ENCODE data around the gene THBS4.

DNA sequence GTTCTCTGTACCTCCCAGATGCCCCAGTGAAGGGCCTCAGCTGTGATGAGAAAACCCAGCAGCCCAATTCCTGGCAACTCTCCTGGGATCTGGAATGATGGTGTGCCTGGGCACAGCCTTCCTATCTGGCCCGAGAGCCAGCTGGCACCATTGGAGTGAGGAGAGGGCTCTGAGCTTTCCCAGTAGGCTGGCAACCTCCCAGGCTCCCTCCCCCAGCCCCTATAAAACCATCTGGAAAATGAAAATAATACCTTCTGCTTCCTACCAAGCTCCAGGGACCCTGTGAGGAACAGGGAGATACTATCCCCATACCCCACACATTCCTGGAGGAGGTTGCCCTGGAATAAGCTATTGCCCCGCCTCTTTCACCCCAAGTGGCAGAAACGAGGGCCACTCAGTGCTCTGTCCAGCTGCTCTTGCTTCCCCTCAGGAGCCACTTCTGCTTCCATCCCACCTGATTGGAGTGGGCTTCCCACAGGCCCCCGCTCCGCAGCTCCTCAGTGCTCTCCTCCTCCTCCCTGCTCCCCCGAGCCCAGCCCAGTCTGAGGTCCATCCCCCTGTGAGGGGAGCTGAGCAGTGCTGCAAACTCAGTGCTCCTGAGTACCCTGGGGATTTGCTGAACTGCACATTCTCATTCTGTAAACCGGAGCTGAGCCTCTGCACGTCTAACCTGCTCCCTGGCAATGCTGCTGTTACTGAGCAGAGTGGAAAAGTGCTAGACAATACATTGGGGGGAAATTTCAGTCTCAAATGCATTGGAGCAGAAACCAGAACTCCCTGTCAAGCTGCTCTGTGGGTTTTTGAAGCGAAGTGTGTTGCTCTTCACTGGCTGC lies 74.7 kb downstream of the THBS4 start:
- no peak for TF ChIP-seq CTCF (IDR thresholded peaks at IDR 0.05)
- no peak for TF ChIP-seq POLR2A (IDR thresholded peaks at IDR 0.05)

Data from Peyer's patch (tissue), 4 donors.